GM18870 (cell line): Measurements from ENCODE around the gene COL1A1.

ENCODE experiments used
- ATAC-seq: cut with Tn5 transposase; IDR thresholded peaks from one replicate; pipeline ENCODE4 v1.9.1; 2021; ENCODE audit warnings: moderate library complexity; ENCODE audit not compliant: unreplicated experiment

COL1A1 gene

DNA sequence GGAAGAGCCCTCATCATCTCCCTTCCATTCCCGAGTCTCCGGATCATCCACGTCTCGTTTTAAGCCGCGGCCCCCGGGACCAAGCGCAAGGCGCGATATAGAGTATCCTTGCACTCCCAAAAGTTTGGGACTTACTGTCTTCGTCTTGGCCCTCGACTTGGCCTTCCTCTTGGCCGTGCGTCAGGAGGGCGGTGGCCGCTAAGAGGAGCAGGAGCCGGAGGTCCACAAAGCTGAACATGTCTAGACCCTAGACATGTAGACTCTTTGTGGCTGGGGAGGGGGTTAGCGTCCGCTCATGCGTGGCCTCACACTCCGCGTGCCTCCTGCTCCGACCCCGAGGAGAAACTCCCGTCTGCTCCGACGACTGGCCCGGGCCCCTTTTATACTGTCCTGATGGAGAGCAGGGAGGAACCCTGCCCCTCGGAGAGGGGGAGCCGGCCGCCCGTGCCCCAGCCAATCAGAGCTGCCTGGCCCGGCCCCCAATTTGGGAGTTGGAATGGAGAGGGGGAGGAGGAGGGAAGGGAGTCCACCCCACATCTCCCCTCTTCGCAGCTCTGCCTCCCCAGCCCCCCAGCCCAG lies at the start of gene COL1A1:
Gene COL1A1 (minus strand): TSS at position 356 of the 579 bp plus-strand sequence. CDS start 118 bp downstream, at position 238.
- ATAC-seq, result no peak

GRCh38 chr17:50248255-50248654 lies 46.8 kb upstream of the COL1A1 start:
- no peak for ATAC-seq

GRCh38 chr17:50244771-50245170 lies 43.3 kb upstream of the COL1A1 start:
- ATAC-seq, result no peak

DNA sequence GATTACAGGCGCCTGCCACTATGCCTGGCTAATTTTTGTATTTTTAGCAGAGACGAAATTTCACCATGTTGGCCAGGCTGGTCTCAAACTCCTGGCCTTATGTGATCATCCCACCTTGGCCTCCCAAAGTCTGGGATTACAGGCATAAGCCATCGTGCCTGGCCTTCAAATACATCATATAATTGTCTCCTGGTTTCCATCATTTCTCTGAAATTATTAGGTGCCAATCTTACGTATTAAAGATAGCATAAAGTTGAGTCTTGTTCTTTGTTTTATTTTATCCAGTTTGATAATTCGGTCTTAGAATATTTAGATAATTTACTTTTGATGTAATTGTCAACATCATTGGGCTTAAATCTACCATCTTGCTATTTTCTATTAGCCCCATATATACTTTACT lies 40.0 kb upstream of the COL1A1 start:
- ATAC-seq, result no peak

GRCh38 chr17:50240851-50241250 lies 39.4 kb upstream of the COL1A1 start:
- no peak for ATAC-seq

DNA sequence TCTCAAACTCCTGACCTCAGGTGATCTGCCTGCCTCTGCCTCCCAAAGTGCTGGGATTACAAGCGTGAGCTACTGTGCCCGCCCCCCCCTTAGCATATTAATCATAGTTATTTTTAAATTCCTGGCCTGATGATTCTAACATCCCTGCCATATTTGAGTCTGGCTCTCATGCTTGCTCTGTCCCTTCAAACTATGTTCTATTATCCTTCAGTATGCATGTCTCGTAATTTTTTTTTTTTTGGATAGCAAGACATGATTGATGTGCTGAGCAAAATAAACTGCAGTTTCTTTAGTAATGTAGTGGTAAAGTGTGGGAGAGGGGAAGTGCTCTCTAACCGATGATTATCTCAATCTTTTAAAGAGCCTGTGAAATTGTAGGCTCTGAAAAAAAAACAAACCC lies 38.5 kb upstream of the COL1A1 start:
- ATAC-seq, result no peak

DNA sequence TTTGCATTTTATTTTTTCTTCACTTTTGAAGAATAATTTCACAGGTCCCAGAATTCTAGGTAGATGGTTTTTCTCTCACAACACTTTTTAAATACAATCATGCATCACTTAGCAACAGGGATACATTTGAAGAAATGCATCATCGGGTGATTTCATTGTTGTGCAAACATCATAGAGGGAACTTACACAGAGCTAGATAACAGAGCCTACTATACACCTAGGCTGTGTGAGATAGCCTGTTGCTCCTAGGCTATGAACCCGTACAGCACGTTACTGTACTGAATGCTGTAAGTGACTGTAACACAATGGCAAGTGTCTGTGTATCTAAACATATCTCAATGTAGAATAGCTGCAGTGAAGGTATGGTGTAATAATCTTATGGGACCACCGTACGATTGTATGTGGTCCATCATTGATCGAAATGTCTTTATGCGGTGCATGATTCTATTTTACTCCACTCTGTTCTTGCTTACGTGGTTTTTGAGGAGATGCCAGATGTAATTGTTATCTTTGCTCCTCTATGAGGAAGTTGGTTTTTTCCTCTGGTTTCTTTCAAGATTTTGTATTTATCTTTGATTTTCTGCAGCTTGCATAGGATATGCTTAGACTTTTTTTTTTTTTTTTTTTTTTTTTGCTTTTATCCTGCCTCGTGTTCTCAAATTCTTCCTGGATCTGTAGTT lies 37.3 kb upstream of the COL1A1 start:
- no peak for ATAC-seq

- ATAC-seq, result no peak
Measured at GRCh38 chr17:50237901-50238300, 36.5 kb upstream of the COL1A1 start.

DNA sequence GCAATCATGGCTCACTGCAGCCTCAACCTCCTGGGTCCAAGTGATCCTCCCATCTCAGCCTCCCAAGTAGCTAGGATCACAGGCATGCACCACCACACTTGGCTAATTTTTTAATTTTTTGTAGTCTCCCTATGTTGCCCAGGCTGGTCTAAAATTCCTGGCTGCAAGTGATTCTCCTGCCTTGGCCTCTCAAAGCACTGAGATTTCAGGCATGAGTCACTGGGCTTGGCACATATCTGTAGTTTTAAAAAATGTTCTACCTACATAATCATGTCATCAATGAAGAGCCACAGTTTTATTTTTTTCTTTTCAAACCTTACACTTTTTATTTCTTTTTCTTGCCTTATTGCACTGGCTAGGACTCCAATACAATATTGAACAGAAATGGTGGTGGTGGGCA lies 33.1 kb upstream of the COL1A1 start:
- ATAC-seq, result no peak

DNA sequence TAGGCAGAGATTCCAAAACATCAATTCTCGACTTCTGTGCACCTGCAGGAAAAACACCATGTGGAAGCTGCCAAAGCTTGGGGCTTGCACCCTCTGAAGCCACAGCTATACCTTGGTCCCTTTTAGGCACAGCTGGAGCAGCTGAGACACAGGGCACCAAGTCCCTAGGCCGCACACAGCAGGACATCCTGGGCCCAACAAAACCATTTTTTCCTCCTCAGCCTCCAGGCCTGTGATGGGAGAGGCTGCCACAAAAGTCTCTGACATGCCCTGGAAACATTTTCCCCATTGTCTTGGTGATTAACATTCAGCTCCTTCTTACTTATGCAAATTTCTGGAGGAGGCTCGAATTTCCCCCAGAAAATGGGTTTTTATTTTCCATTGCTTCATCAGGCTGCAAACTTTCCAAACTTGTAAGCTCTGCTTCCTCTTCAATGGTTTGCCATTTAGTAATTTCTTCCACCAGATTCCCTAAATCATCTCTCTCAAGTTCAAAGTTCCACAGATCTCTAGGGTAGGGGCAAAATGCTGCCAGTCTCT lies 24.3 kb upstream of the COL1A1 start:
- no peak for ATAC-seq

DNA sequence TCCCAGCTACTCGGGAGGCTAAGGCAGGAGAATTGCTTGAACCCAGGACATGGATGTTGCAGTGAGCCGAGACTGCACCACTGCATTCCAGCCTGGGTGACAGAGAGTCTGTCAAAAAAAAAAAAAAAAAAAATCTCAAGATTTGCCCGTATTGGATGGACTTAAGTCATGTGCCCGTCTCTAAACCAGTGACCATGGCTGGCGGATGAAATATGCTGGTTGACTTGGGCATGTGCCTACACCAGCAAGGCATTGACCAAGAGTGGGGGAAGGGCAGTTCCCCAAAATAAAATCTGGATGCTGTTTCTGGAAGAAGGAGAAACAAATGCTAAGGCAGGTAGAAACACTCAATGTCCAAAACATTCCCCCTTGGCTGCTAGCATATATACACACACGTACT lies 21.5 kb upstream of the COL1A1 start:
- ATAC-seq, result no peak

- ATAC-seq, result no peak
Measured at GRCh38 chr17:50221864-50222545, 20.6 kb upstream of the COL1A1 start.

DNA sequence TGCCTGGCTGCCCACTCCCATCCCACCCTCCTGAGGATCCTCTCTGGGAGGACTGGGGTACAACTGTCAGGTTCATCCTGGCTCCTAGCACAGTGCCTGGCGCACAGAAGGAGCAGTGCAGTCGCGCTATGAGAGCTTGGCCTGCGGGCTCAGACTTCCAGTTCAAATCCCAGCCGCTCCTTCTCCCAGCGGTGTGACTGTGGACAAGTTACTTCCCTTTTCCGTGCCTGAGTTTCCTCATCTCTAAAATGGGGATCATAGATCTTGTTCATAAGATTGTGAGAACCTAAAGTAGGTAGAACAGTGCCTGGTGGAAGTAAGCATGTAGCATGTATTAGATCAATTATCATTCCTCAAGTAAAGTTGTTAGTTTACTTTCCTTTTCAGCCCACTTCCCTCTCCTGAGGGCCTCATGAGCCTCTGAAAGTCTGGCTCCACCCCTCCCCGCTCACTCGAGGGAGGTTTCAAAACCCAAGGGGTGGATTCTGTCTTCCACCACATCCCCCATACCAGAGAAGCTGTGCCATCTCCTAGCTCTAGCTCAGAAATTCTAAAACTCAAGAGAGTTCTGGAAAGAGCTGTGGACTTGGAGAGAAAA lies 19.9 kb upstream of the COL1A1 start:
- no peak for ATAC-seq

DNA sequence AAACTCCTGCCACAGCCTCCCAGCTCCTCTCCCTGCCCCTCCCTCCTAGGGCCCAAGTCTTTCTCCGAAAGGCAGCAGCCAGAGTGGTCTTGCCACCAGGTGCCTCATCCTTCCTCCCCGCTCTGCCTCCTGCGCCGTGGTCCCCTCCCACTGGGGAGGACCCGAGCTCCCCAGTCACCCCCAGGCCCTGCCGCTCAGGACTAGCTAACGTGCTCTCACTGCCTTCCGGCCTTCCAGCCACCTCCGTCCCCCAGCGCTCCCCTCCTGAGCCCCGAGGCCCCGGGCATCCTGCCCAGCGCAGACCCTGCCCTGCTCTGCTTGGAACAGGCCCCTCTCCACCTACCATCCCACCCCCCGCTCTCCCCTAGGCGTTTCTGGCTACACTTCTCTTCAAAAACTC lies 19.4 kb upstream of the COL1A1 start:
- no peak for ATAC-seq

DNA sequence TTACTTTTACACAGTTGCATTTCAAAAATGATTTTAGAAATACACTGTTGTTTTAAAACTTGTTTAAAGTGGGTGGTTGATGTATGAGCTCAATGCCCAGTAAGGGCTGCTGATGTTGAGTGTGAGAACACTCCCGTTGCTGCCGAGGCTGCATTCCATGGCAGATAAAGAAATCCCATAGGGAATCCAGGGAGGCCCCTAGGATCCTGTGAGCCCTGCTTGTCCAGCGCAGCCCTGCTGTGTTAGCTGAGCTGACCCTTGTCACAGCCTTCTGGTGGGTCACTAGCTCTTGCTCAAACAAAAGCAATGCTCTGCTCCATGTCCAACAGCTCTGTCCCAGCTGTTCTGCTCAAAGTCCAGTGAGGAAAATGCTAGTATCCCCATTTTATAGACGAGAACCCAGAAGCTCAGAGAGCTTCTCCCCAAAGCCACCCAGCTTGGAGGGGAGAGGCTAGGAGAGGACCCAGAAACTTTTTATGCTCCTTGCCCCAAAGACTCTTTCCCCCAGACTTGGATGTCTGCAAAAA lies 18.6 kb upstream of the COL1A1 start:
- no peak for ATAC-seq

GRCh38 chr17:50219342-50219741 lies 17.9 kb upstream of the COL1A1 start:
- no peak for ATAC-seq

DNA sequence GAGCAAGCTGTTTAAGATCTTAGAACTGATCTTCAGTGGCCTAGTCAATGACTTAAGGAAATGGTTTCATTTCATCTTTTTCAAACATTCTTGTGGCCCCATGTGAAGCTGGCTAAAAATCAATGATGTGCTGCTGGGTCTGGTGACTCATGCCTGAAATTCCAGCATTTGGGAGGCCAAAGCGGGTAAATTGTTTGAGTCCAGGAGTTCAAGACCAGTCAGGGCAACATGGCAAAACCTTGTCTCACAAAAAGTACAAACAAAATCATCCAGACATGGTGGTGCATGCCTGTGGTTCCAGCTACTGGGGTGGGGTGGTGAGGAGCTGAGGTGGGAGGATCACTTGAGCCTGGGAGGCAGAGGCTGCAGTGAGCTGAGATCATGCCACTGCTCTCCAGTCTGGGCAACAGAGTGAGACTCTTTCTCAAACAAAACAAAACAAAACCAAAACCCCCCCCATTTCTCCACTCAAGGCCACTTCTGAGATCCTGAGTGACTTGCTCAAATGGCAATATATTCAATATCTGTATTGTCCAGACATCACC lies 17.4 kb upstream of the COL1A1 start:
- no peak for ATAC-seq

DNA sequence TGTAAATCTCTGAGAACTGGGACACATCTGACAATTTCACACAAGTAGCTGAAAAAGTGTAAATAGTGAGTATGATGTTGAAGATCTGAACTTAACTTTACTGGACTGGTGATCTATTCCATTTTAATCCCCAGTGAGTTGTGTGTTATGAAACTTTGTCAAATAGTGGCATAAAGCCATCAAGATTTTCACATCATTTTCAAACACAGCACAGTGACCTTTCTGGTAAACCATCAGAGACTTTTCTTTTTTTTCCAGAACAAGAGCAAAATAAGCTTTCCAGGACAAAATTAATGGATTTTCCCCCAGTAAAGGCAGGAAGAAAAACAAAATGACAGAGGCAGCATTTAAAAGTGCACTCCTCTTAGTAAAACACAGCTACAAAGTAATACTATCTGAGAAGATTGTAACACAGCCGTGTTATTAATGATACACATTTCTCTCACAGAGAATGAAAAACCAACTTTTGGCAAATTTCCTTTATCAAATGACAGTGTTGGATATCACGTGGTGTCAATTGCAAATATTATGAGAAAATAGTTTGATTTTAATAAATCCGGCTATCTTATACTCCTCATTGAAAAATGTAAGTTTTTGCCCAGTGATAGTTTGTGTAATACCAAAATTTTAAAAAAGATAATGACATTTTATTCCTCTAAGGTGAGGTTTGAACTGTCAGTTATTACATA lies 16.8 kb upstream of the COL1A1 start:
- ATAC-seq, result no peak

DNA sequence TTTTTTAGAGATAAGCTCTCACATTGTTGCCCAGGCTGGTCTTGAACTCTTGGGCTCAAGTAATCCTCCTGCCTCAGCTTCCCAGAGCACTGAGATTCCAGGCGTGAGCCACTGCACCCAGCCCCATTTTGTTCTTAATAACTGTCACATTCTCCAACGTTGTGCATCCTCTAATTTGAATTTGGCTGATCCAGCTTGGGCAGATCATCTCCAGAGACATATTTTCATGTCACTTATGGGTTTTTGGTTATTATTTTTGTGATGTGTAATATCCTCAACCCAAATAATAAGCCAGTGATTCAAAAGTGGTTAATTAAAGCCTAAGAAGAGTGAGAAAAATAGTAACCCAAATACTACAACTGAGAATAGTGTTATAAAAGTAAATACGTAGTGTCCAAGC lies 16.2 kb upstream of the COL1A1 start:
- no peak for ATAC-seq

DNA sequence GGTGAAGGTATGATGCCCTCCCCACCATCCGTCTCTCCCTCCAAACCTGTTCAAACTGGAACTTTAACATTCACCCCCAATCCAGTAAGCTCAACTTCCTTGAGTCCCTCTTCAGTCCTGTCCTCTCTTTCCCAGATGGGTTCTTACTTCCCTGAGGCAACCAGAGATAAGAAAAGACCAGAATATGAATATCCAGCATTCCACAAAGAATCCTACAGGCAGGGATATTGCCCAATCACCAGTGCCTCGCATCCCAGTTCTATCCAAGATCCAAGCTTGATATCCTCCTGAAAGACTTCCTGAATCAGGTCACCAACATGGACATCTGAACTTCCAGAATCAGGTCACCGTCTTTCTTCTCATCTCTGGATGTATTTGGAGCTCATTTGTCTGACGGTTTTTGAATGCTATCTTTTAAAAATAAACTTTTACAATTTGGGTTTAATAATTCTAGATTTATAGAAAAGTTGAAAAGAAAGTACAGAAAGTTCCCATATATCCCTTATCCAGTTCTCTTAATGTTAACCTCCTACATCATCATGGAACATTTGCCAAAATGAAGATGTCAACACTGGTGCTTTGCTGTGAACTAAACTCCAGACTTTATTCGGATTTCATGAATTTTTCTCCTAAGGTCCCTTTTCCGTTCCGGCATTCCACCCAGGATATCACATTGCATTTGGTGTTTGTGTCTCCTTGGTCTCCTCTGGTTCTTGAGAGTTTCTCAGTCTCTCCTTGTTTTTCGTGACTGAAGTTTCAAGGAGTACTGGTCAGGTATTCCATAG lies 13.7 kb upstream of the COL1A1 start:
- no peak for ATAC-seq
